ENCODE data around the gene ADGRD2. TPM values are rescaled to one million over a fixed set of nuclear protein-coding genes. Genes with fewer than 3 reads are reported as not detected.

The ADGRD2 gene
- total RNA-seq, 1 donor: not detected

GRCh38 chr9:124487260-124488182, 37.3 kb downstream of the ADGRD2 start:
- H3K4me3 ChIP-seq (ENCODE audit: low read depth, low read length): no peak overlapping the region
- no peak for DNase-seq (ENCODE audit: low read depth)
- no peak for TF ChIP-seq CTCF (IDR thresholded peaks at IDR 0.05; ENCODE audit: insufficient read depth, low read length)

- no peak for TF ChIP-seq CTCF (IDR thresholded peaks at IDR 0.05; ENCODE audit: insufficient read depth, low read length)
- DNase-seq (ENCODE audit: low read depth): no peak
These were observed 38.5 kb downstream of the ADGRD2 start for GRCh38 chr9:124488641-124489210.

GRCh38 chr9:124489222-124489621, 39.0 kb downstream of the ADGRD2 start:
- no peak overlapping the region for H3K4me3 ChIP-seq (ENCODE audit: low read depth, low read length)
- TF ChIP-seq CTCF (IDR thresholded peaks at IDR 0.05; ENCODE audit: insufficient read depth, low read length): no peak
- no peak for DNase-seq (ENCODE audit: low read depth)

More at GRCh38 chr9:124488641-124489210, 38.5 kb downstream of the ADGRD2 start:
- no peak overlapping the region for H3K4me3 ChIP-seq (ENCODE audit: low read depth, low read length)

- DNase-seq (ENCODE audit: low read depth): no peak
- H3K4me3 ChIP-seq (ENCODE audit: low read depth, low read length): no peak overlapping the region
- TF ChIP-seq CTCF (IDR thresholded peaks at IDR 0.05; ENCODE audit: insufficient read depth, low read length): no peak
These were observed 39.8 kb downstream of the ADGRD2 start for GRCh38 chr9:124490004-124490403.

GRCh38 chr9:124491049-124491975, 41.1 kb downstream of the ADGRD2 start:
- TF ChIP-seq CTCF (IDR thresholded peaks at IDR 0.05; ENCODE audit: insufficient read depth, low read length): no peak
- H3K4me3 ChIP-seq (ENCODE audit: low read depth, low read length): no peak overlapping the region
- DNase-seq (ENCODE audit: low read depth): no peak

- no peak for TF ChIP-seq CTCF (IDR thresholded peaks at IDR 0.05; ENCODE audit: insufficient read depth, low read length)
- no peak for DNase-seq (ENCODE audit: low read depth)
- no peak overlapping the region for H3K4me3 ChIP-seq (ENCODE audit: low read depth, low read length)
These were observed 42.6 kb downstream of the ADGRD2 start for GRCh38 chr9:124492818-124493217.
